Neural cell (in vitro differentiated cells): ENCODE results near the gene SMOC1. TPM values are rescaled to one million over a fixed set of nuclear protein-coding genes. Genes with fewer than 3 reads are reported as not detected.

Experiments used
- H2AFZ ChIP-seq: fragments of 200-600, 300-800 bp; sonication (generic), shearing (Covaris generic); 2 replicates; pipeline ENCODE4 v1.6.0; 2014; ENCODE audit warnings: low read depth, mild to moderate bottlenecking, antibody characterized with exemption, low read length, moderate library complexity
- H3F3A ChIP-seq: fragments of 200-600 bp; shearing (Covaris generic); 2 replicates; pipeline ENCODE4 v1.6.1; 2016; ENCODE audit warnings: mild to moderate bottlenecking, moderate library complexity, mixed read lengths, antibody characterized with exemption, low read length; ENCODE audit not compliant: insufficient read depth, poor library complexity, severe bottlenecking
- H3K27ac ChIP-seq: fragments of 200-600, 300-800 bp; sonication (generic), shearing (Covaris generic); 2 replicates; pipeline ENCODE4 v1.5.1; 2014; ENCODE audit warnings: mild to moderate bottlenecking, low read length, moderate library complexity
- H3K27me3 ChIP-seq: fragments of 300-800, 200-600 bp; sonication (generic), shearing (Covaris generic); 2 replicates; pipeline ENCODE4 v1.6.0; 2014; ENCODE audit warnings: mild to moderate bottlenecking, low read depth, low read length, moderate library complexity; ENCODE audit not compliant: insufficient read depth
- H3K36me3 ChIP-seq: fragments of 300-800, 200-600 bp; sonication (generic), shearing (Covaris generic); 2 replicates; pipeline ENCODE4 v1.5.1; 2014; ENCODE audit warnings: mild to moderate bottlenecking, antibody characterized with exemption, low read length, moderate library complexity; ENCODE audit not compliant: insufficient read depth
- H3K4me2 ChIP-seq: fragments of 300-800, 200-600 bp; sonication (generic), shearing (Covaris generic); 2 replicates; pipeline ENCODE4 v1.6.0; 2014; ENCODE audit warnings: mild to moderate bottlenecking, low read length
- H3K4me3 ChIP-seq: fragments of 300-800, 200-600 bp; sonication (generic), shearing (Covaris generic); 2 replicates; pipeline ENCODE4 v1.5.1; 2014; ENCODE audit warnings: mild to moderate bottlenecking, low read length, moderate library complexity
- H3K79me2 ChIP-seq: fragments of 200-600 bp; shearing (Covaris generic); replicated peaks from 2 replicates; pipeline ENCODE4 v1.6.0; 2014; ENCODE audit warnings: mild to moderate bottlenecking, low read length, moderate library complexity; ENCODE audit not compliant: insufficient read depth
- H3K9ac ChIP-seq: fragments of 300-800, 200-600 bp; sonication (generic), shearing (Covaris generic); 2 replicates; pipeline ENCODE4 v1.6.1; 2016; ENCODE audit warnings: mild to moderate bottlenecking, low read length, mixed read lengths
- H3K9me2 ChIP-seq: fragments of 200-600 bp; shearing (Covaris generic); 2 replicates; pipeline ENCODE4 v1.6.1; 2016; ENCODE audit warnings: mild to moderate bottlenecking, low read length, mixed read lengths; ENCODE audit not compliant: insufficient read depth
- H3K9me3 ChIP-seq: fragments of 200-600, 300-800 bp; sonication (generic), shearing (Covaris generic); 2 replicates; pipeline ENCODE4 v1.6.1; 2016; ENCODE audit warnings: mild to moderate bottlenecking, mixed run types, low read length, moderate library complexity, mixed read lengths
- H4K20me1 ChIP-seq: fragments of 200-600 bp; shearing (Covaris generic); 2 replicates; pipeline ENCODE4 v1.6.1; 2016; ENCODE audit warnings: mild to moderate bottlenecking, mixed run types; ENCODE audit not compliant: insufficient read depth
- CTCF ChIP-seq: fragments of 450-650 bp; IDR thresholded peaks from 2 replicates; pipeline ENCODE4 v1.5.1; 2014; ENCODE audit warnings: antibody characterized with exemption, mild to moderate bottlenecking, moderate library complexity; ENCODE audit not compliant: poor library complexity, severe bottlenecking
- EP300 ChIP-seq: fragments of 450-650 bp; conservative IDR thresholded peaks from 2 replicates; pipeline ENCODE4 v1.6.1; 2014; ENCODE audit warnings: antibody characterized with exemption, mild to moderate bottlenecking, moderate library complexity; ENCODE audit not compliant: poor library complexity, severe bottlenecking
- EZH2 ChIP-seq: fragments of 200-600, 300-800 bp; shearing (Covaris generic), sonication (generic); IDR thresholded peaks from 2 replicates; pipeline ENCODE4 v1.6.1; 2014; ENCODE audit warnings: antibody characterized with exemption, low read length, borderline replicate concordance, mild to moderate bottlenecking; ENCODE audit not compliant: insufficient read depth, poor library complexity, severe bottlenecking
- MXI1 ChIP-seq: fragments of 450-650 bp; conservative IDR thresholded peaks from 2 replicates; pipeline ENCODE4 v1.6.1; 2014; ENCODE audit warnings: antibody characterized with exemption, mild to moderate bottlenecking; ENCODE audit not compliant: poor library complexity, severe bottlenecking
- POLR2AphosphoS5 ChIP-seq: IDR thresholded peaks from 2 replicates; pipeline ENCODE4 v1.6.1; 2012
- RAD21 ChIP-seq: fragments of 450-650 bp; conservative IDR thresholded peaks from 2 replicates; pipeline ENCODE4 v1.6.1; 2014; ENCODE audit warnings: antibody characterized with exemption, mild to moderate bottlenecking, moderate library complexity
- REST ChIP-seq: IDR thresholded peaks from 2 replicates; pipeline ENCODE4 v1.6.1; 2012; ENCODE audit warnings: borderline replicate concordance
- SMC3 ChIP-seq: fragments of 450-650 bp; conservative IDR thresholded peaks from 2 replicates; pipeline ENCODE4 v1.6.1; 2014; ENCODE audit warnings: antibody characterized with exemption, mild to moderate bottlenecking, moderate library complexity; ENCODE audit not compliant: poor library complexity
- TAF1 ChIP-seq: IDR thresholded peaks from 2 replicates; pipeline ENCODE4 v1.6.1; 2012; ENCODE audit warnings: low read depth
- polyA plus RNA-seq: library from polyadenylated mRNA; depleted of rRNA; stranded (reverse); fragments of >200 nt; gene quantifications from 2 replicates; pipeline ENCODE4 v1.2.3, GENCODE V29; 2014

The SMOC1 gene
- polyA plus RNA-seq, 1 donor from 2014 or later = 8.7 TPM

GRCh38 chr14:69922198-69922597 lies 43.0 kb downstream of the SMOC1 start:
- Histone ChIP-seq H3K4me3 (no peak overlapping the region), H3K9me3 (no peaks in the 10 kb centered on the region), H2AFZ (no peak overlapping the region), H3K9ac (no peak overlapping the region), H3F3A (no peaks in the 10 kb centered on the region), H3K36me3 (no peaks in the 10 kb centered on the region), H3K4me2 (no peak overlapping the region), H3K27ac (no peak overlapping the region), H3K27me3 (no peaks in the 10 kb centered on the region), H3K9me2 (no peaks in the 10 kb centered on the region), H4K20me1 (no peaks in the 10 kb centered on the region), H3K79me2 (peaks cover 13% of the 10 kb centered on the region)
- no peak for TF ChIP-seq SMC3
- TF ChIP-seq EZH2 = no peak
- no peak for TF ChIP-seq POLR2AphosphoS5
- TF ChIP-seq MXI1 = no peak
- TF ChIP-seq CTCF = no peak
- no peak for TF ChIP-seq RAD21
- no peak for TF ChIP-seq EP300
- TF ChIP-seq TAF1 = no peak
- TF ChIP-seq REST = no peak

- H2AFZ ChIP-seq = no peak overlapping the region
- TF ChIP-seq SMC3 (no peak), CTCF (no peak), EZH2 (no peak), TAF1 (no peak), RAD21 (no peak), REST (no peak), POLR2AphosphoS5 (no peak), EP300 (no peak), MXI1 (no peak)
- H3K27me3 ChIP-seq = no peaks in the 10 kb centered on the region
- H3K9ac ChIP-seq = no peak overlapping the region
- H3K9me2 ChIP-seq = no peaks in the 10 kb centered on the region
- no peaks in the 10 kb centered on the region for H3K9me3 ChIP-seq
- H3K4me3 ChIP-seq = no peak overlapping the region
- H3F3A ChIP-seq = no peaks in the 10 kb centered on the region
- peaks cover 3% of the 10 kb centered on the region for H3K79me2 ChIP-seq
- no peaks in the 10 kb centered on the region for H4K20me1 ChIP-seq
- H3K27ac ChIP-seq = no peak overlapping the region
- H3K4me2 ChIP-seq = no peak overlapping the region
- H3K36me3 ChIP-seq = no peaks in the 10 kb centered on the region
Measured at GRCh38 chr14:69924201-69924600, 45.0 kb downstream of the SMOC1 start.
